ENCODE results near the gene CFL1. TPM values are rescaled to one million over a fixed set of nuclear protein-coding genes. Genes with fewer than 3 reads are reported as not detected.

Gene CFL1
- total and polyA plus RNA-seq, 2 of the 8 experiments (the other 6 are each of a cell fraction or from before 2014, with no cell fraction given): 1,252 to 1,365 TPM

GRCh38 chr11:65903715-65904114 lies 45.7 kb upstream of the CFL1 start:
- Histone ChIP-seq H4K91ac (replicated peaks; ENCODE audit: insufficient read length, low read length) (no peak overlapping the region), H3K23me2 (ENCODE audit: low read depth, low read length) (peaks cover 9% of the 10 kb centered on the region; the same call in 1 of the 2 replicates), H3K27ac (ENCODE audit: low read depth, low read length) (no peak overlapping the region), H3K79me2 (ENCODE audit: control insufficient read depth in 1 of 2, insufficient read depth in 2 of 2, low read length in 2 of 2) (no peaks in the 10 kb centered on the region), H4K20me1 (replicated peaks in 1 of 2; ENCODE audit: control insufficient read depth in 1 of 2, insufficient read depth in 2 of 2, low read length in 2 of 2) (peaks cover 0 to 4% of the 10 kb centered on the region in 2 experiments), H3K4me1 (replicated peaks in 1 of 4; ENCODE audit: control insufficient read depth in 3 of 4, insufficient read depth in 4 of 4, low read length in 3 of 4) (peaks cover 3 to 11% (median 7%) of the 10 kb centered on the region in 4 experiments; a peak in 6 of 7 replicates), H3K4me2 (ENCODE audit: insufficient read depth in 1 of 2, low read depth in 2 of 2, low read length in 2 of 2) (no peak overlapping the region), H2BK15ac (ENCODE audit: low read length) (no peak overlapping the region), H3K23ac (ENCODE audit: insufficient read length) (no peak overlapping the region), H2AFZ (ENCODE audit: low read length) (no peak overlapping the region), H3K18ac (ENCODE audit: extremely low read depth, low read length) (no peak overlapping the region), H3K9ac (replicated peaks in 1 of 4; ENCODE audit: extremely low read depth in 1 of 4, low read depth in 3 of 4, low read length in 3 of 4) (no peak overlapping the region), H2BK5ac (ENCODE audit: low read depth, low read length) (no peak overlapping the region), H3K79me1 (ENCODE audit: low read depth, low read length) (no peaks in the 10 kb centered on the region), H3K4me3 (ENCODE audit: extremely low read depth in 1 of 4, insufficient read depth in 2 of 4, low read depth in 3 of 4, low read length in 4 of 4) (no peak overlapping the region), H3K27me3 (replicated peaks in 1 of 4; ENCODE audit: control insufficient read depth in 3 of 4, extremely low read depth in 1 of 4, insufficient read depth in 3 of 4, low read length in 3 of 4) (peaks cover 13 to 37% (median 30%) of the 10 kb centered on the region in 4 experiments), H4K8ac (ENCODE audit: extremely low read depth, insufficient read depth, low read length) (no peak overlapping the region), H3K56ac (replicated peaks; ENCODE audit: insufficient read length, low read depth, low read length) (no peak overlapping the region), H2BK20ac (ENCODE audit: low read length) (no peak overlapping the region), H2BK120ac (replicated peaks; ENCODE audit: low read depth, low read length) (no peak overlapping the region), H3K14ac (ENCODE audit: insufficient read length) (no peak overlapping the region), H3K9me3 (ENCODE audit: insufficient read depth in 2 of 2, low read depth in 1 of 2, low read length in 1 of 2) (no peaks in the 10 kb centered on the region), H3K4ac (replicated peaks; ENCODE audit: insufficient read length, low read depth, low read length) (no peak overlapping the region), H3K36me3 (ENCODE audit: control insufficient read depth in 2 of 4, insufficient read depth in 4 of 4, low read length in 3 of 4) (no peaks in the 10 kb centered on the region), H2AK5ac (ENCODE audit: low read depth, low read length) (no peak overlapping the region), H4K5ac (ENCODE audit: insufficient read length, low read depth, low read length) (no peak overlapping the region), H2BK12ac (ENCODE audit: low read depth, low read length) (no peak overlapping the region)
- CTCF ChIA-PET (ENCODE audit: partially characterized antibody): interaction anchor here (0.6 to 9.7 kb wide), 3 partner anchors 16 to 85 kb away, joined by 4 to 150 read pairs (median 4); partner anchors contain the start of genes CCDC85B and FIBP
- TF ChIP-seq CTBP2 (IDR thresholded peaks at IDR 0.05; ENCODE audit: borderline replicate concordance, insufficient read depth, insufficient read length, low read length): no peak
- DNase-seq (ENCODE audit: low read depth in 1 of 2, low spot score in 2 of 2): no peak
- POLR2A ChIA-PET (ENCODE audit: partially characterized antibody): interaction anchor here (0.7 to 2.6 kb wide), 2 partner anchors 12 to 42 kb away, joined by 3 to 11 read pairs; partner anchors contain the start of genes CCDC85B and TSGA10IP
- no peak for FAIRE-seq
- 76% methylated on average over 8 of the region's 8 CpGs; no CpG with 5 or more reads in 1 of the 2 experiments for WGBS, 2 experiments (ENCODE audit: extremely low coverage in 1 of 2, insufficient coverage in 1 of 2, insufficient read length in 1 of 2, insufficient replicate concordance in 2 of 2, low coverage in 1 of 2, low lambda C conversion rate in 2 of 2, missing lambda C conversion rate in 1 of 2)

Data from H1 (cell line).